H9 (cell line): ENCODE data around the gene MTMR6. TPM values are rescaled to one million over a fixed set of nuclear protein-coding genes. Genes with fewer than 3 reads are reported as not detected.

Source experiments
- DNase-seq: peaks from one replicate; pipeline ENCODE4 v3.0.0-alpha.2; 2017
- H2AFZ ChIP-seq: one replicate; pipeline ENCODE4 v1.6.1; 2013; ENCODE audit warnings: mild to moderate bottlenecking, low read length, control low read depth, moderate library complexity
- H2AK5ac ChIP-seq: 2 replicates; pipeline ENCODE4 v1.6.1; 2013; ENCODE audit warnings: low read length, control low read depth, mixed read lengths; ENCODE audit not compliant: insufficient read length
- H2BK120ac ChIP-seq: one replicate; pipeline ENCODE4 v1.6.1; 2013; ENCODE audit warnings: low read depth, mild to moderate bottlenecking, low read length, control low read depth, inconsistent platforms; ENCODE audit not compliant: poor library complexity, severe bottlenecking
- H2BK12ac ChIP-seq: 2 replicates; pipeline ENCODE4 v1.6.1; 2013; ENCODE audit warnings: low read length, control low read depth, mixed read lengths, low read depth; ENCODE audit not compliant: insufficient read length
- H2BK15ac ChIP-seq: 2 replicates; pipeline ENCODE4 v1.6.1; 2013; ENCODE audit warnings: low read depth, low read length, control low read depth
- H2BK20ac ChIP-seq: one replicate; pipeline ENCODE4 v1.6.1; 2013; ENCODE audit warnings: low read depth, mild to moderate bottlenecking, low read length, control low read depth, inconsistent platforms; ENCODE audit not compliant: poor library complexity, severe bottlenecking
- H2BK5ac ChIP-seq: 2 replicates; pipeline ENCODE4 v1.6.1; 2013; ENCODE audit warnings: low read length, control low read depth, mixed read lengths; ENCODE audit not compliant: insufficient read length
- H3K14ac ChIP-seq: 2 replicates; pipeline ENCODE4 v1.6.1; 2013; ENCODE audit warnings: low read length, control low read depth; ENCODE audit not compliant: insufficient read depth
- H3K18ac ChIP-seq: 2 replicates; pipeline ENCODE4 v1.6.1; 2013; ENCODE audit warnings: low read depth, mild to moderate bottlenecking, mixed read lengths, low read length, control low read depth; ENCODE audit not compliant: insufficient read length
- H3K23ac ChIP-seq: 2 replicates; pipeline ENCODE4 v1.6.1; 2013; ENCODE audit warnings: low read length, control low read depth, mixed read lengths, low read depth; ENCODE audit not compliant: insufficient read length
- H3K23me2 ChIP-seq: 2 replicates; pipeline ENCODE4 v1.6.1; 2013; ENCODE audit warnings: low read depth, mild to moderate bottlenecking, mixed read lengths, low read length, control low read depth; ENCODE audit not compliant: insufficient read length, poor library complexity, severe bottlenecking
- H3K27ac ChIP-seq: 2 replicates; pipeline ENCODE4 v1.5.1; 2013; ENCODE audit warnings: low read length, control low read depth, mixed read lengths, low read depth; ENCODE audit not compliant: insufficient read length
- H3K27me3 ChIP-seq: 2 replicates; pipeline ENCODE4 v1.6.1; 2013; ENCODE audit warnings: low read length, control low read depth, inconsistent platforms; ENCODE audit not compliant: insufficient read depth
- H3K4ac ChIP-seq: 2 replicates; pipeline ENCODE4 v1.6.1; 2013; ENCODE audit warnings: low read depth, mild to moderate bottlenecking, control low read depth, inconsistent platforms, low read length, moderate library complexity
- H3K4me1 ChIP-seq: 2 replicates; pipeline ENCODE4 v1.6.1; 2013; ENCODE audit warnings: low read length, control low read depth, inconsistent platforms; ENCODE audit not compliant: insufficient read depth
- H3K4me2 ChIP-seq: 2 replicates; pipeline ENCODE4 v1.6.1; 2013; ENCODE audit warnings: low read length, control low read depth, mixed read lengths; ENCODE audit not compliant: insufficient read length, insufficient read depth
- H3K56ac ChIP-seq: 2 replicates; pipeline ENCODE4 v1.6.1; 2013; ENCODE audit warnings: low read depth, mild to moderate bottlenecking, mixed read lengths, low read length, control low read depth; ENCODE audit not compliant: insufficient read length
- H3K79me1 ChIP-seq: 2 replicates; pipeline ENCODE4 v1.6.1; 2013; ENCODE audit warnings: low read depth, mild to moderate bottlenecking, moderate library complexity, low read length, control low read depth, inconsistent platforms; ENCODE audit not compliant: insufficient read depth, poor library complexity, severe bottlenecking
- H3K79me2 ChIP-seq: 2 replicates; pipeline ENCODE4 v1.6.1; 2013; ENCODE audit warnings: low read length, control low read depth, inconsistent platforms; ENCODE audit not compliant: insufficient read depth
- H3K9ac ChIP-seq: 2 replicates; pipeline ENCODE4 v1.6.1; 2013; ENCODE audit warnings: low read length, control low read depth, mixed read lengths; ENCODE audit not compliant: insufficient read length; ENCODE audit errors: extremely low read depth
- H3K9me3 ChIP-seq: one replicate; pipeline ENCODE4 v1.6.1; 2013; ENCODE audit warnings: low read depth, low read length, inconsistent platforms; ENCODE audit not compliant: control insufficient read depth
- H3T11ph ChIP-seq: one replicate; pipeline ENCODE4 v1.6.1; 2013; ENCODE audit warnings: mild to moderate bottlenecking, low read length, control low read depth, inconsistent platforms
- H4K20me1 ChIP-seq: one replicate; pipeline ENCODE4 v1.6.1; 2013; ENCODE audit not compliant: control insufficient read depth, insufficient read length, insufficient read depth
- H4K5ac ChIP-seq: 2 replicates; pipeline ENCODE4 v1.6.1; 2013; ENCODE audit warnings: low read depth, mild to moderate bottlenecking, mixed read lengths, low read length, control low read depth; ENCODE audit not compliant: insufficient read length
- H4K8ac ChIP-seq: replicated peaks from 2 replicates; pipeline ENCODE4 v1.6.1; 2013; ENCODE audit warnings: low read length, control low read depth, mixed read lengths, low read depth; ENCODE audit not compliant: insufficient read length
- H4K91ac ChIP-seq: 2 replicates; pipeline ENCODE4 v1.6.1; 2013; ENCODE audit warnings: low read depth, mild to moderate bottlenecking, moderate library complexity, mixed read lengths, low read length, control low read depth; ENCODE audit not compliant: insufficient read length
- H3K27ac Mint-ChIP-seq, 3 experiments: 2 replicates in 2 of 3; 3 replicates in 1 of 3; pipeline ENCODE4 v1.8.0; 2020 to 2021; ENCODE audit warnings: mixed read lengths in 3 of 3, mild to moderate bottlenecking in 1 of 3, moderate library complexity in 1 of 3
- H3K27me3 Mint-ChIP-seq: 2 replicates; pipeline ENCODE4 v1.8.0; 2021; ENCODE audit warnings: low read depth, mild to moderate bottlenecking, moderate library complexity, mixed read lengths
- H3K36me3 Mint-ChIP-seq, 3 experiments: 2 replicates in 2 of 3; 3 replicates in 1 of 3; pipeline ENCODE4 v1.8.0; 2020 to 2021; ENCODE audit warnings: low read depth in 3 of 3, mixed read lengths in 3 of 3; ENCODE audit not compliant: insufficient read depth in 1 of 3
- H3K4me1 Mint-ChIP-seq, 2 experiments: 2 replicates each; pipeline ENCODE4 v1.8.0; 2020; ENCODE audit warnings: mixed read lengths in 2 of 2
- H3K4me3 Mint-ChIP-seq, 2 experiments: 2 replicates in 1 of 2; 3 replicates in 1 of 2; pipeline ENCODE4 v1.8.0; 2020 to 2021; ENCODE audit warnings: mild to moderate bottlenecking in 2 of 2, mixed read lengths in 2 of 2, moderate library complexity in 1 of 2
- H3K9me3 Mint-ChIP-seq, 2 experiments: 2 replicates in 1 of 2; 3 replicates in 1 of 2; pipeline ENCODE4 v1.8.0; 2020; ENCODE audit warnings: mild to moderate bottlenecking in 2 of 2, mixed read lengths in 2 of 2, moderate library complexity in 1 of 2
- CTCF ChIP-seq: fragments of 200-600 bp; sonication (generic); conservative IDR thresholded peaks from 3 replicates; pipeline ENCODE4 v1.8.0; 2021; ENCODE audit warnings: antibody characterized with exemption, mild to moderate bottlenecking
- WGBS: extraction: QIAGEN DNeasy Blood & Tissue Kit; methylation state at CpG from one replicate; pipeline ENCODE4 v1.1.7; 2013; ENCODE audit warnings: missing lambda C conversion rate, low lambda C conversion rate, mixed read lengths; ENCODE audit not compliant: insufficient read length; ENCODE audit errors: extremely low coverage; 5-methylcytosine and 5-hydroxymethylcytosine counted together
- total RNA-seq: library from RNA; stranded (reverse); gene quantifications from 2 replicates; pipeline ENCODE4 v1.2.1, GENCODE V29; 2021

MTMR6 gene
- total RNA-seq, 1 experiment from 2014 or later: 7.0 TPM

- Histone ChIP-seq H3K23me2 (no peaks in the 10 kb centered on the region), H3K79me2 (no peaks in the 10 kb centered on the region), H2BK5ac (no peak overlapping the region), H3K18ac (no peak overlapping the region), H3K27ac (no peak overlapping the region), H4K20me1 (no peaks in the 10 kb centered on the region), H3T11ph (no peak overlapping the region), H2BK20ac (no peak overlapping the region), H2BK15ac (no peak overlapping the region), H2BK120ac (no peak overlapping the region), H3K14ac (no peak overlapping the region), H2BK12ac (no peak overlapping the region), H3K4me2 (no peak overlapping the region), H3K9ac (no peak overlapping the region), H4K91ac (no peak overlapping the region), H3K9me3 (no peaks in the 10 kb centered on the region), H2AK5ac (no peak overlapping the region), H3K4me1 (no peaks in the 10 kb centered on the region; the same call in 1 of the 2 replicates), H3K23ac (no peak overlapping the region), H3K56ac (no peak overlapping the region), H3K27me3 (no peaks in the 10 kb centered on the region; the same call in 1 of the 2 replicates), H2AFZ (no peak overlapping the region), H3K79me1 (no peaks in the 10 kb centered on the region), H4K5ac (no peak overlapping the region), H4K8ac (no peak overlapping the region), H3K4ac (no peak overlapping the region)
- Mint-ChIP-seq H3K27me3 (no peaks in the 10 kb centered on the region), H3K36me3 (no peaks in the 10 kb centered on the region), H3K9me3 (no peaks in the 10 kb centered on the region; a peak in 1 of 5 replicates), H3K27ac (no peak overlapping the region), H3K4me1 (peaks cover 11 to 12% of the 10 kb centered on the region in 2 experiments), H3K4me3 (no peak overlapping the region)
- no peak for DNase-seq
- TF ChIP-seq CTCF: no peak; the same call in 2 of the 3 replicates
- WGBS: no CpG with 5 or more reads among the region's 6 CpGs
Measured at GRCh38 chr13:25214491-25215252, 72.6 kb downstream of the MTMR6 start.
